ENCODE data around the gene H1-8. TPM values are rescaled to one million over a fixed set of nuclear protein-coding genes. Genes with fewer than 3 reads are reported as not detected.

Gene H1-8
- total and polyA plus RNA-seq, 4 donors = not detected

GRCh38 chr3:129586746-129587430 is 43.9 kb downstream of the H1-8 start:
- H3K4me3 ChIP-seq (ENCODE audit: low read depth, low read length) = no peak overlapping the region
- H3K27me3 ChIP-seq (ENCODE audit: control insufficient read depth, insufficient read depth, low read length) = no peaks in the 10 kb centered on the region
- H3K9me3 ChIP-seq (ENCODE audit: control insufficient read depth, insufficient read depth, low read length) = no peaks in the 10 kb centered on the region
- no peak overlapping the region for H3K27ac ChIP-seq (ENCODE audit: low read depth, low read length)
- 56% methylated on average over 12 of the region's 17 CpGs for WGBS (ENCODE audit: insufficient coverage)
- DNase-seq (ENCODE audit: low read depth in 4 of 6, low spot score in 6 of 6) = no peak
- H3K36me3 ChIP-seq (ENCODE audit: control insufficient read depth, insufficient read depth, low read length) = peaks cover 32% of the 10 kb centered on the region
- peaks cover 19% of the 10 kb centered on the region for H3K4me1 ChIP-seq (ENCODE audit: control insufficient read depth, insufficient read depth, low read length)

DNA sequence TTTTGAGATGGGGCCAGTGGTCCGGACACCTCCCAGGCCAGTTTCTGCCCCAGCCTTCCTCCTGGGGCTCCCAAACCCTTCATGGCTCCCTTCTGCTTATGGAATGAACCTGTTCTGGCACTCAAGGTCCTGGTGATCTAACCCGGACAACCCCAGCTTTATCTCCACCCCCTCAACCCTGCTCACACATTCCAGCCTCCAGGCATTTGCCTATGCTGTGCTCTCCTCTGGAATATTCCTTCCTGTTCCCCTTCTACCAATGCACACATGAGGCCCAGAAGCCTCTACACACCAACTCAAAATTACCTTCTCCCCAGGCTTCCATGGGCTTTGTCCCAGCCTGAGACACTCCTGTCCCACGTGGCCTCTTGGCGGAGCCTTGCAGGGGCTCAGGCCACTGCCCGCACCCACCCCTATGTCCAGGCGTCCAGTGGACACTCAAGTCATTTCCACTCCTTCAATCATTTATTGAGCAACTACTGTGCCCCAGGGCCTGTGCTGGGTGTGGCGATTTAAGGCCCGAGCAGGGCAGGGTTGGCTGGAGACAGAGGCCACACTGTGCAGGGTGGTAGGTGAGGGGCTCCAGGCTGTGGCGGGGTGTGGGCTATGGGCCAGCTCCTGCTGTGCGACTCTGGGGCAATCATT is 44.7 kb downstream of the H1-8 start:
- H3K27me3 ChIP-seq (ENCODE audit: control insufficient read depth, insufficient read depth, low read length) = no peaks in the 10 kb centered on the region
- H3K4me3 ChIP-seq (ENCODE audit: low read depth, low read length) = no peak overlapping the region
- 92% methylated on average over 6 of the region's 10 CpGs for WGBS (ENCODE audit: insufficient coverage)
- DNase-seq (ENCODE audit: low read depth in 4 of 6, low spot score in 6 of 6) = no peak
- no peaks in the 10 kb centered on the region for H3K9me3 ChIP-seq (ENCODE audit: control insufficient read depth, insufficient read depth, low read length)
- H3K27ac ChIP-seq (ENCODE audit: low read depth, low read length) = no peak overlapping the region
- peaks cover 25% of the 10 kb centered on the region for H3K36me3 ChIP-seq (ENCODE audit: control insufficient read depth, insufficient read depth, low read length)
- H3K4me1 ChIP-seq (ENCODE audit: control insufficient read depth, insufficient read depth, low read length) = peaks cover 24% of the 10 kb centered on the region

GRCh38 chr3:129590215-129590614 is 47.2 kb downstream of the H1-8 start:
- no peak overlapping the region for H3K4me3 ChIP-seq (ENCODE audit: low read depth, low read length)
- H3K27ac ChIP-seq (ENCODE audit: low read depth, low read length) = no peak overlapping the region
- WGBS (ENCODE audit: insufficient coverage) = 90% methylated on average over 3 of the region's 8 CpGs
- no peaks in the 10 kb centered on the region for H3K9me3 ChIP-seq (ENCODE audit: control insufficient read depth, insufficient read depth, low read length)
- peaks cover 48% of the 10 kb centered on the region for H3K4me1 ChIP-seq (ENCODE audit: control insufficient read depth, insufficient read depth, low read length)
- H3K36me3 ChIP-seq (ENCODE audit: control insufficient read depth, insufficient read depth, low read length) = peaks cover 25% of the 10 kb centered on the region
- DNase-seq (ENCODE audit: low read depth in 4 of 6, low spot score in 6 of 6) = no peak
- H3K27me3 ChIP-seq (ENCODE audit: control insufficient read depth, insufficient read depth, low read length) = no peaks in the 10 kb centered on the region

DNA sequence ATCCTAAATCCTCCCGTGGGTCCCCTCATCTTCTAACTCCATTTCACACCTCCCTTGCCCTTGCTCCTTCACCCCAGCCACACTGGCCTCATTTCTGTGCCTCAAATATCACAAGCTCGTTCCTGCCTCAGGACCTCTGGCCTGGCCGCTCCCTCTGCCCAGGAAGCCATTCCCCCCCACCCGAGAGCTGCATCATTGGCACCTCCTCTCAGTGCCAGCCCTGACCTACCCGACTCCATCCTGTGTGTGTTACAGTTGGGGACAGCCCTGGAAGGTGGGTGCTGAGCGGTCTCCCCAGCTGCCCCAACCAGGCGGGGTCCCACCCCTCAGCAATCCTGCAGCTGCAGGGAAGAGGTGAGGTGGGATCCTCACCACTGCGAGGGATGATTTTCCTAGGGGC is 49.0 kb downstream of the H1-8 start:
- Histone ChIP-seq H3K4me1 (ENCODE audit: control insufficient read depth, insufficient read depth, low read length) (peaks cover 62% of the 10 kb centered on the region), H3K27me3 (ENCODE audit: control insufficient read depth, insufficient read depth, low read length) (no peaks in the 10 kb centered on the region), H3K36me3 (ENCODE audit: control insufficient read depth, insufficient read depth, low read length) (peaks cover 12% of the 10 kb centered on the region), H3K4me3 (ENCODE audit: low read depth, low read length) (no peak overlapping the region), H3K9me3 (ENCODE audit: control insufficient read depth, insufficient read depth, low read length) (no peaks in the 10 kb centered on the region), H3K27ac (ENCODE audit: low read depth, low read length) (no peak overlapping the region)
- 55% methylated on average over 5 of the region's 8 CpGs for WGBS (ENCODE audit: insufficient coverage)
- no peak for DNase-seq (ENCODE audit: low read depth in 4 of 6, low spot score in 6 of 6)

DNA sequence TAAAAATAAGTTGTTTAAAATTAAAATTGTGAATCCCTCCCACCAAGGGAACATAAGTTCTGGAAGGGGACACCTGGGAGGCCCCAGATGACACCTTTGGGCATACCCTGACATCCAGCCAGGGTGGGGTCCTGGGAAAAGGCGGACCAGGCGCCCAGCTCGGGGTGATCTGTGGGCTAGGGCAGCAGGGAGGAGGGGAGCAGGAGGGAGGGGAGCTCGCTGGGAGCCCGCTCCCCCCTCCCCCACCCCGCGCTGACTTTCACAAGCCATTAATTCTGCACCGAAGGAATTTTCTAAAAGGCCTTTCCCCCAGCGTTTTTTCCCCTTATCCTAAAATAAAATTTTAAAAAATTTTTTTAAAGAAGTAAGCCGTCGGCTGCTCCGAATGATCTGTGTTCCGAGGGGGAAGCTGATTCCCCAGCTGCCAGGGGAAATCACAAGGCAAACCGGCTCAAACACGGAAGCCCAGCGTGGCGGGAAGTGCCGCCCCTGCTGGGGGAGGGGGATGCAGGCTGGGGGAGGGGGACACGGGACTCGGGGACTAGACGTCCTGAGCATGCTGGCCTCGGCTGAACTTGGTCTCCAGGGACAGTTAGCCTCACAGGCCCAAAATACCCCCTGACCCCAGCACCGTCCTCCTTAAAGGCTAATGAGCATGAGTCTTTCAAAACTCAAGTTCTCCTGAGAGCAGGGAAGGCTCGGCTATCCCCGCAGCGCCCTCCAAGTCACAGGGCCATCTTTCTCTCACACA is 49.6 kb downstream of the H1-8 start:
- WGBS (ENCODE audit: insufficient coverage) = 24% methylated on average over 13 of the region's 26 CpGs
- no peak overlapping the region for H3K4me3 ChIP-seq (ENCODE audit: low read depth, low read length)
- peak in 2 of 6 donors; percentile 41 to 58 for DNase-seq (ENCODE audit: low read depth in 4 of 6, low spot score in 6 of 6)
- H3K4me1 ChIP-seq (ENCODE audit: control insufficient read depth, insufficient read depth, low read length) = peaks cover 66% of the 10 kb centered on the region
- peak overlapping the region; percentile 90 for H3K27ac ChIP-seq (ENCODE audit: low read depth, low read length)
- peaks cover 12% of the 10 kb centered on the region for H3K36me3 ChIP-seq (ENCODE audit: control insufficient read depth, insufficient read depth, low read length)
- H3K27me3 ChIP-seq (ENCODE audit: control insufficient read depth, insufficient read depth, low read length) = no peaks in the 10 kb centered on the region
- H3K9me3 ChIP-seq (ENCODE audit: control insufficient read depth, insufficient read depth, low read length) = no peaks in the 10 kb centered on the region

GRCh38 chr3:129593230-129593594 is 50.2 kb downstream of the H1-8 start:
- Histone ChIP-seq H3K4me1 (ENCODE audit: control insufficient read depth, insufficient read depth, low read length) (peaks cover 73% of the 10 kb centered on the region), H3K4me3 (ENCODE audit: low read depth, low read length) (no peak overlapping the region), H3K27me3 (ENCODE audit: control insufficient read depth, insufficient read depth, low read length) (no peaks in the 10 kb centered on the region), H3K36me3 (ENCODE audit: control insufficient read depth, insufficient read depth, low read length) (peaks cover 7% of the 10 kb centered on the region), H3K9me3 (ENCODE audit: control insufficient read depth, insufficient read depth, low read length) (no peaks in the 10 kb centered on the region), H3K27ac (ENCODE audit: low read depth, low read length) (peak overlapping the region; percentile 90)
- WGBS (ENCODE audit: insufficient coverage) = 62% methylated on average over 7 of the region's 8 CpGs
- no peak for DNase-seq (ENCODE audit: low read depth in 4 of 6, low spot score in 6 of 6)

DNA sequence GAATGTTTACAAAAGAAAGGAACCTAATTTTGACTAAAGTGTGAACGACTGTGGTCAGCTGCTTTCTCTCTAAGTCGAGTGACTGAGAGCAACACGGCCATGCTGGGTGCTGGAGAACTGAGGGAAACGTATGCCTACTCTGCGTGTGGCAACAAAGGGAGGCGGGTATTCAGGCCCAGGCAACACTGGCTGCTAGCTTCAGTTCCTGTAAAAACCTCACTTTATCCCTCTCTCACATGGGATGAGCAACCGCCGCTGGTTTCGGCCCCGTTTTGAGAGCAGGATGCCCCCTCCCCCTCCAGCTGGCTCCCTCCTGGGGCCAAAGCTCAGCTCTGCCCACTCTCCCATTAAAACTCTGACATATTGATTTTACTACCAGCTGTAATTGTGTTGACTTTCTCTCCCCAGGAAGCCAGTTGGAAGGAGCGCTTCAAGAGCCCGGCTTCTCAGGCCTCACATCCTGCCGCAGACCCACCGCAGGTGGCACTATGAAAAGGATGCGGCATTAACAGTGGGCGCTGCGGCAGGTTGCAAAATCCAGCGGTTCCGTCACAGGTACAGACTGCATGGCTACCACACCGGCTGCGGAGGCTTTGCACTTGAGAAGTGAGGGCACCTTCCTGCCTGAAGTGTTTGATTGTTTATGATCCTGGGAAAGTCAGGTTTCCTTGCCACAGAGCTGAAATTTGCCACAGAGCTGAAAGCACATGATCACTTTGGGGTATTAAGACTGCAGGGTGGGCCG is 50.8 kb downstream of the H1-8 start:
- WGBS (ENCODE audit: insufficient coverage) = 47% methylated on average over 22 of the region's 22 CpGs
- H3K27me3 ChIP-seq (ENCODE audit: control insufficient read depth, insufficient read depth, low read length) = no peaks in the 10 kb centered on the region
- peaks cover 78% of the 10 kb centered on the region for H3K4me1 ChIP-seq (ENCODE audit: control insufficient read depth, insufficient read depth, low read length)
- H3K9me3 ChIP-seq (ENCODE audit: control insufficient read depth, insufficient read depth, low read length) = no peaks in the 10 kb centered on the region
- H3K4me3 ChIP-seq (ENCODE audit: low read depth, low read length) = no peak overlapping the region
- H3K27ac ChIP-seq (ENCODE audit: low read depth, low read length) = peak overlapping the region; percentile 90
- DNase-seq (ENCODE audit: low read depth in 4 of 6, low spot score in 6 of 6) = peak in 1 of 6 donors; percentile 58
- peaks cover 2% of the 10 kb centered on the region for H3K36me3 ChIP-seq (ENCODE audit: control insufficient read depth, insufficient read depth, low read length)

DNA sequence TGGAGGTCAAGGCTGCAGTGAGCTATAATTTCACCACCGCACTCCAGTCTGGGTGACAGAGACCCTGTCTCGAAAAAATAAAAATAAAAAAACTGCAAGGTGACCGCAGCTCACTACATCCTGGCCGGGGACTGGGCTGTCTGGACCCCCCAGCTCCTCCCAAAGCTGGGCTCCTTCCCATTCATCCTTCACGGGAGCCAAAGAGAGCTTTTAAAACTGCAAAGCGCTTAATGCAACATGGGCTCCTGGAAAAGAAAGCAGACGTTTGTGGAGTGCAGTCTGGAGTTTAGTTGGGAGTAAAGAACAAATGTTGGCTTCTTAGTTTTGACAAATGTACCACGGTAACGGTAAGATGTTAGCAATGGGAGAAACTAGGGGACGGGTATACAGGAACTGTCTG is 51.4 kb downstream of the H1-8 start:
- Histone ChIP-seq H3K4me3 (ENCODE audit: low read depth, low read length) (no peak overlapping the region), H3K27me3 (ENCODE audit: control insufficient read depth, insufficient read depth, low read length) (no peaks in the 10 kb centered on the region), H3K27ac (ENCODE audit: low read depth, low read length) (peak overlapping the region; percentile 90), H3K4me1 (ENCODE audit: control insufficient read depth, insufficient read depth, low read length) (peaks cover 83% of the 10 kb centered on the region), H3K36me3 (ENCODE audit: control insufficient read depth, insufficient read depth, low read length) (peaks cover 2% of the 10 kb centered on the region), H3K9me3 (ENCODE audit: control insufficient read depth, insufficient read depth, low read length) (no peaks in the 10 kb centered on the region)
- DNase-seq (ENCODE audit: low read depth in 4 of 6, low spot score in 6 of 6) = no peak
- WGBS (ENCODE audit: insufficient coverage) = 44% methylated on average over 5 of the region's 10 CpGs

DNA sequence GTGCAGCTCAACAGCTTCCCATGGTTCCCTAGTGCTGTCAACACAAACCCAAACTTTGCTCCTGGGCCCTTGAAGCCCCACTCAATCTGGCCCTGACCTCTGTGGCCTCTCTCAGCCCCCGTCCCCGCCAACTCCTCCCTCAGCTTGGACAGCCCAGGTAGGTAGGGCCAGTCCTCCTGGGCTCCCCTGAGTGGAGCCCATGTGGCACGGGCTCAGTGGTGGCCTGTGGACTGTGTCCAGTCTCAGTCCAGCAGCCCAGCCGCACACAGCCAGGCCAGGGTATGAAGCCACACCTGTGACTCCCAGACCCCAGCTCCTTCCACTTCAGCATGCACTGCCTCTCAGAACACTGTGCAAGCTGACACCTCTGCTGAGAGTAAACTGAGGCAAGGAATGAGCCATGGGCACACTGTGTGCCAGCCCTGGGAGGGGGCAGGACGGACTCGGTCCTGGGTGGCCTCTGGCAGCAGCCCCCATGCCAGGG is 52.0 kb downstream of the H1-8 start:
- Histone ChIP-seq H3K9me3 (ENCODE audit: control insufficient read depth, insufficient read depth, low read length) (no peaks in the 10 kb centered on the region), H3K4me3 (ENCODE audit: low read depth, low read length) (no peak overlapping the region), H3K27ac (ENCODE audit: low read depth, low read length) (peak overlapping the region; percentile 90), H3K27me3 (ENCODE audit: control insufficient read depth, insufficient read depth, low read length) (no peaks in the 10 kb centered on the region), H3K4me1 (ENCODE audit: control insufficient read depth, insufficient read depth, low read length) (peaks cover 83% of the 10 kb centered on the region), H3K36me3 (ENCODE audit: control insufficient read depth, insufficient read depth, low read length) (peaks cover 2% of the 10 kb centered on the region)
- WGBS (ENCODE audit: insufficient coverage) = 84% methylated on average over 6 of the region's 6 CpGs
- DNase-seq (ENCODE audit: low read depth in 4 of 6, low spot score in 6 of 6) = no peak
